Gastroesophageal sphincter (tissue), 4 donors: ENCODE results near the gene PITX1. TPM values are rescaled to one million over a fixed set of nuclear protein-coding genes. Genes with fewer than 3 reads are reported as not detected.

Source experiments
- ATAC-seq: fragments of 150-250 bp; one replicate; pipeline ENCODE4 v1.9.1; 2016; ENCODE audit warnings: mild to moderate bottlenecking, moderate library complexity
- H3K27ac ChIP-seq, 4 donors: fragments of 200-600 bp; sonication (generic) in 3 of 4; 1 replicate in 3 of 4; 2 replicates in 1 of 4; pipeline ENCODE4 v1.5.1; 2016 to 2019
- H3K27me3 ChIP-seq: fragments of 200-600 bp; sonication (generic); one replicate; pipeline ENCODE4 v1.5.1; 2019
- H3K36me3 ChIP-seq, 2 donors: fragments of 200-600 bp; sonication (generic); one replicate each; pipeline ENCODE4 v1.5.1; 2019; ENCODE audit warnings: control low read depth in 1 of 2
- H3K4me1 ChIP-seq, 3 donors: fragments of 200-600 bp; sonication (generic); 1 replicate in 2 of 3; 2 replicates in 1 of 3; pipeline ENCODE4 v1.5.1; 2016 to 2019; ENCODE audit warnings: control low read depth in 2 of 3
- H3K4me3 ChIP-seq, 2 donors: fragments of 200-600 bp; sonication (generic); one replicate each; pipeline ENCODE4 v1.5.1; 2019; ENCODE audit warnings: mild to moderate bottlenecking in 1 of 2, moderate library complexity in 1 of 2
- H3K9me3 ChIP-seq, 3 donors: fragments of 200-600 bp; sonication (generic); one replicate each; pipeline ENCODE4 v1.5.1; 2017 to 2019; ENCODE audit warnings: control low read depth in 2 of 3
- CTCF ChIP-seq, 4 experiments: fragments of 200-600 bp in 2 of 4; fragments of 450-650 bp in 2 of 4; sonication (generic) in 1 of 4; IDR thresholded peaks; one replicate each; pipeline ENCODE4 v1.5.1; 2017 to 2019; ENCODE audit warnings: antibody characterized with exemption in 4 of 4, mild to moderate bottlenecking in 2 of 4, moderate library complexity in 2 of 4
- EP300 ChIP-seq: sonication (generic); formaldehyde crosslinking; IDR thresholded peaks from one replicate; pipeline ENCODE4 v1.6.1; 2017; ENCODE audit warnings: antibody characterized with exemption, mild to moderate bottlenecking
- POLR2A ChIP-seq, 2 donors: fragments of 450-650 bp; IDR thresholded peaks; one replicate each; pipeline ENCODE4 v1.6.1; 2017; ENCODE audit warnings: antibody characterized with exemption in 2 of 2, mild to moderate bottlenecking in 2 of 2, moderate library complexity in 1 of 2
- POLR2AphosphoS5 ChIP-seq: sonication (generic); formaldehyde crosslinking; IDR thresholded peaks from one replicate; pipeline ENCODE4 v1.6.1; 2017; ENCODE audit warnings: antibody characterized with exemption
- WGBS, 2 donors: methylation state at CpG; one replicate each; pipeline ENCODE4 v1.1.5; 2018; ENCODE audit warnings: low coverage in 1 of 2; 5-methylcytosine and 5-hydroxymethylcytosine counted together
- total RNA-seq, 4 donors: library from RNA; depleted of rRNA; stranded (reverse); fragments of >200 nt; gene quantifications; one replicate each; pipeline ENCODE4 v1.1.0, GENCODE V29; 2016

PITX1 gene
- total RNA-seq, 4 donors from 2014 or later, result 17.0 to 182 (median 79.6) TPM

- 48 to 64% methylated on average over 3 to 8 of the region's 8 CpGs for WGBS, 2 donors
- H3K27ac ChIP-seq, result no peak overlapping the region
- TF ChIP-seq EP300, result no peak
- no peak for TF ChIP-seq CTCF (IDR thresholded peaks at IDR 0.05)
- TF ChIP-seq POLR2A (IDR thresholded peaks at IDR 0.05), result no peak
- no peak for TF ChIP-seq POLR2AphosphoS5
- no peaks in the 10 kb centered on the region for H3K4me1 ChIP-seq
- H3K27me3 ChIP-seq, result peaks cover 24% of the 10 kb centered on the region
- no peak overlapping the region for H3K4me3 ChIP-seq
- ATAC-seq, result no peak
- H3K36me3 ChIP-seq, result no peaks in the 10 kb centered on the region
- no peaks in the 10 kb centered on the region for H3K9me3 ChIP-seq
Observed at GRCh38 chr5:135053989-135054388, 20.0 kb upstream of the PITX1 start.

- TF ChIP-seq EP300 (no peak), POLR2AphosphoS5 (no peak), POLR2A (IDR thresholded peaks at IDR 0.05) (no peak), CTCF (IDR thresholded peaks at IDR 0.05) (no peak)
- Histone ChIP-seq H3K4me1 (no peaks in the 10 kb centered on the region), H3K4me3 (no peak overlapping the region), H3K27ac (no peak overlapping the region), H3K36me3 (no peaks in the 10 kb centered on the region), H3K27me3 (peaks cover 31% of the 10 kb centered on the region), H3K9me3 (no peaks in the 10 kb centered on the region)
- 83% methylated on average over 2 of the region's 3 CpGs; no CpG with 5 or more reads in 1 of the 2 donors for WGBS, 2 donors
- ATAC-seq, result no peak
Observed at GRCh38 chr5:135053278-135053677, 19.2 kb upstream of the PITX1 start.

- 100% methylated on average over 1 of the region's 6 CpGs; no CpG with 5 or more reads in 1 of the 2 donors for WGBS, 2 donors
Observed at GRCh38 chr5:135052511-135053145, 18.6 kb upstream of the PITX1 start.

GRCh38 chr5:135051872-135052271 lies 17.8 kb upstream of the PITX1 start:
- no peak overlapping the region for H3K4me3 ChIP-seq
- WGBS, 2 donors, result 91% methylated on average over 7 of the region's 11 CpGs; no CpG with 5 or more reads in 1 of the 2 donors
- no peak for ATAC-seq
- no peak overlapping the region for H3K27ac ChIP-seq
- no peaks in the 10 kb centered on the region for H3K9me3 ChIP-seq
- peaks cover 39% of the 10 kb centered on the region for H3K27me3 ChIP-seq
- no peak for TF ChIP-seq POLR2A (IDR thresholded peaks at IDR 0.05)
- no peak for TF ChIP-seq EP300
- no peak for TF ChIP-seq CTCF (IDR thresholded peaks at IDR 0.05)
- TF ChIP-seq POLR2AphosphoS5, result no peak
- H3K4me1 ChIP-seq, result no peaks in the 10 kb centered on the region
- no peaks in the 10 kb centered on the region for H3K36me3 ChIP-seq

More at GRCh38 chr5:135052511-135053145, 18.6 kb upstream of the PITX1 start:
- no peak overlapping the region for H3K4me3 ChIP-seq
- no peaks in the 10 kb centered on the region for H3K4me1 ChIP-seq
- no peaks in the 10 kb centered on the region for H3K36me3 ChIP-seq
- no peaks in the 10 kb centered on the region for H3K9me3 ChIP-seq
- ATAC-seq, result no peak
- TF ChIP-seq CTCF (IDR thresholded peaks at IDR 0.05) (no peak), EP300 (no peak), POLR2AphosphoS5 (no peak), POLR2A (IDR thresholded peaks at IDR 0.05) (no peak)
- H3K27me3 ChIP-seq, result peaks cover 31% of the 10 kb centered on the region
- H3K27ac ChIP-seq, result no peak overlapping the region

- TF ChIP-seq POLR2AphosphoS5 (no peak), CTCF (IDR thresholded peaks at IDR 0.05) (no peak), POLR2A (IDR thresholded peaks at IDR 0.05) (no peak), EP300 (no peak)
- Histone ChIP-seq H3K4me1 (no peaks in the 10 kb centered on the region), H3K9me3 (no peaks in the 10 kb centered on the region), H3K4me3 (no peak overlapping the region), H3K27me3 (peaks cover 44% of the 10 kb centered on the region), H3K27ac (no peak overlapping the region), H3K36me3 (no peaks in the 10 kb centered on the region)
- ATAC-seq, result no peak
- WGBS, 2 donors, result 59 to 60% methylated on average over 1 to 3 of the region's 3 CpGs
Observed at GRCh38 chr5:135051399-135051798, 17.4 kb upstream of the PITX1 start.
